ENCODE results near the gene SEPTIN5.
A peak's percentile ranks its signal among the peaks of the same experiment; 100 is the strongest.
"Not testable (repeated sequence)": the region's sequence is repeated elsewhere in the genome, so short reads cannot be mapped to it uniquely, and the experiment has no call there.

Gene SEPTIN5
- 0 to 0.19 (median 0) reads per million in 4 experiments for total RNA-seq

GRCh38 chr22:19714312-19715187, at the start of gene SEPTIN5:
Gene SEPTIN5, plus strand, starts transcription at chr22:19714503. Its CDS starts 86 bp downstream, at chr22:19714589.
- no peak for DNase-seq

- DNase-seq, result no peak
Measured at GRCh38 chr22:19664951-19665783, 49.1 kb upstream of the SEPTIN5 start.

GRCh38 chr22:19665784-19666672, 48.3 kb upstream of the SEPTIN5 start:
- DNase-seq, result no peak

GRCh38 chr22:19666673-19667593, 47.4 kb upstream of the SEPTIN5 start:
- DNase-seq, result no peak

- no peak for DNase-seq
Measured at GRCh38 chr22:19667872-19668740, 46.2 kb upstream of the SEPTIN5 start.

GRCh38 chr22:19668748-19669147, 45.6 kb upstream of the SEPTIN5 start:
- no peak for DNase-seq

GRCh38 chr22:19669570-19669969, 44.7 kb upstream of the SEPTIN5 start:
- no peak for DNase-seq

GRCh38 chr22:19671316-19671715, 43.0 kb upstream of the SEPTIN5 start:
- no peak for DNase-seq

GRCh38 chr22:19672054-19672776, 42.1 kb upstream of the SEPTIN5 start:
- DNase-seq, result no peak

- no peak for DNase-seq
Measured at GRCh38 chr22:19673660-19674059, 40.6 kb upstream of the SEPTIN5 start.

- no peak for DNase-seq
Measured at GRCh38 chr22:19674129-19674928, 40.0 kb upstream of the SEPTIN5 start.

GRCh38 chr22:19674929-19675253, 39.4 kb upstream of the SEPTIN5 start:
- DNase-seq, result no peak

- DNase-seq, result no peak
Measured at GRCh38 chr22:19675428-19675827, 38.9 kb upstream of the SEPTIN5 start.

GRCh38 chr22:19676437-19676836, 37.9 kb upstream of the SEPTIN5 start:
- not testable (repeated sequence) for DNase-seq

GRCh38 chr22:19678949-19679521, 35.3 kb upstream of the SEPTIN5 start:
- DNase-seq, result no peak

GRCh38 chr22:19679522-19680101, 34.7 kb upstream of the SEPTIN5 start:
- DNase-seq, result peak; percentile 21

GRCh38 chr22:19680287-19680881, 33.9 kb upstream of the SEPTIN5 start:
- DNase-seq, result no peak

Measured in effector CD8-positive, alpha-beta T cell (primary cell).